HepG2 (cell line): ENCODE results near the gene KCNQ1OT1. TPM values are rescaled to one million over a fixed set of nuclear protein-coding genes. Genes with fewer than 3 reads are reported as not detected.

Experiments
- AGO1 ChIP-seq: fragments of 200-400 bp; formaldehyde crosslinking; IDR thresholded peaks from 2 replicates; pipeline ENCODE4 v1.6.1; 2017; ENCODE audit warnings: mild to moderate bottlenecking, low read depth, low read length, moderate library complexity; ENCODE audit not compliant: poor library complexity, severe bottlenecking
- AGO2 ChIP-seq: fragments of 200-400 bp; formaldehyde crosslinking; optimal IDR thresholded peaks from 2 replicates; pipeline ENCODE3; 2017; ENCODE audit warnings: mild to moderate bottlenecking, low read depth, low read length, moderate library complexity
- BCLAF1 ChIP-seq: fragments of 450-650 bp; IDR thresholded peaks from 2 replicates; pipeline ENCODE4 v1.6.1; 2017; ENCODE audit warnings: mild to moderate bottlenecking
- CBX1 ChIP-seq: IDR thresholded peaks from one replicate; pipeline ENCODE4 v1.6.1; 2016; ENCODE audit warnings: antibody characterized with exemption, low read depth
- CCAR2 ChIP-seq: fragments of 200-400 bp; formaldehyde crosslinking; optimal IDR thresholded peaks from 2 replicates; pipeline ENCODE3; 2018; ENCODE audit warnings: low read depth, mild to moderate bottlenecking, low read length, moderate library complexity
- CSRNP2 ChIP-seq: sonication (generic); formaldehyde crosslinking; conservative IDR thresholded peaks from 2 replicates; pipeline ENCODE4 v1.8.0; 2022; ENCODE audit warnings: low read depth, missing genetic modification reagents
- DDIT3 ChIP-seq: sonication (generic); formaldehyde crosslinking; IDR thresholded peaks from 2 replicates; pipeline ENCODE4 v1.4.0; 2020; ENCODE audit warnings: mild to moderate bottlenecking, missing genetic modification reagents
- DRAP1 ChIP-seq: IDR thresholded peaks from 2 replicates; pipeline ENCODE4 v1.6.1; 2016; ENCODE audit warnings: missing genetic modification reagents, missing compliant biosample characterization
- KDM5B ChIP-seq: sonication (generic); formaldehyde crosslinking; IDR thresholded peaks from 2 replicates; pipeline ENCODE4 v1.4.0; 2020; ENCODE audit warnings: missing genetic modification reagents, mild to moderate bottlenecking, borderline replicate concordance
- MBNL3 ChIP-seq: fragments of 250-450 bp; sonication (Bioruptor Pico); conservative IDR thresholded peaks from 2 replicates; pipeline ENCODE4 v1.8.0; 2022; ENCODE audit warnings: mild to moderate bottlenecking, inconsistent platforms
- MED1 ChIP-seq: sonication (generic); formaldehyde crosslinking; IDR thresholded peaks from 2 replicates; pipeline ENCODE4 v1.4.0; 2020; ENCODE audit warnings: missing genetic modification reagents
- POLR2AphosphoS2 ChIP-seq: IDR thresholded peaks from 2 replicates; pipeline ENCODE4 v1.6.1; 2011; ENCODE audit warnings: low read depth, low read length, improper control_type of control experiment
- PRPF4 ChIP-seq: fragments of 200-400 bp; formaldehyde crosslinking; IDR thresholded peaks from 2 replicates; pipeline ENCODE4 v1.6.1; 2016; ENCODE audit warnings: low read length, low read depth; ENCODE audit not compliant: poor library complexity, severe bottlenecking
- RBM39 ChIP-seq: fragments of 200-400 bp; formaldehyde crosslinking; IDR thresholded peaks from one replicate; pipeline ENCODE4 v1.6.1; 2018; ENCODE audit warnings: antibody characterized with exemption, mild to moderate bottlenecking, low read depth, low read length; ENCODE audit not compliant: poor library complexity, severe bottlenecking
- TEF ChIP-seq: sonication (generic); formaldehyde crosslinking; IDR thresholded peaks from 2 replicates; pipeline ENCODE4 v1.5.0; 2020; ENCODE audit warnings: missing genetic modification reagents
- ZBTB33 ChIP-seq: sonication (generic); formaldehyde crosslinking; IDR thresholded peaks from 2 replicates; pipeline ENCODE4 v1.4.0; 2020; ENCODE audit warnings: missing genetic modification reagents
- ZBTB42 ChIP-seq: sonication (generic); formaldehyde crosslinking; IDR thresholded peaks from 2 replicates; pipeline ENCODE4 v1.5.0; 2020; ENCODE audit warnings: mild to moderate bottlenecking, missing genetic modification reagents
- ZNF253 ChIP-seq: sonication (generic); formaldehyde crosslinking; IDR thresholded peaks from 2 replicates; pipeline ENCODE4 v1.8.0; 2022; ENCODE audit warnings: mild to moderate bottlenecking, missing genetic modification reagents, borderline replicate concordance
- ZNF790 ChIP-seq: sonication (generic); formaldehyde crosslinking; IDR thresholded peaks from 2 replicates; pipeline ENCODE4 v1.8.0; 2022; ENCODE audit warnings: missing genetic modification reagents, mild to moderate bottlenecking, borderline replicate concordance
- ZNF841 ChIP-seq: sonication (generic); formaldehyde crosslinking; IDR thresholded peaks from 2 replicates; pipeline ENCODE4 v1.8.1; 2023; ENCODE audit warnings: missing genetic modification reagents, borderline replicate concordance
- polyA plus RNA-seq, 8 experiments: library from polyadenylated mRNA; depleted of rRNA in 3 of 8; stranded (reverse) in 7 of 8; unstranded in 1 of 8; fragments of >200 nt; fragmentation: Illumina TruSeq in 4 of 8; extraction: Trizol in 4 of 8; gene quantifications; 2 replicates each; pipeline versions ENCODE4 v1.2.1 to v1.2.3, GENCODE V29; 2011 to 2016; ENCODE audit warnings: low read depth in 4 of 8, missing spikeins in 1 of 8, mixed read lengths in 1 of 8; ENCODE audit not compliant: insufficient read depth in 1 of 8
- total RNA-seq, 5 experiments: library from RNA; depleted of rRNA; stranded (reverse); fragments of >200 nt; fragmentation: Illumina TruSeq; extraction: Trizol; gene quantifications; 2 replicates each; pipeline ENCODE4 v1.2.3, GENCODE V29; 2016; ENCODE audit warnings: low read depth in 1 of 5

Gene KCNQ1OT1
- total and polyA plus RNA-seq, 2 of the 13 experiments (the other 11 are each of a cell fraction or from before 2014, with no cell fraction given), result 1.3 to 18.9 TPM

- TF ChIP-seq CBX1, result no peak
- no peak for TF ChIP-seq TEF (CRISPR knock-in tag)
- no peak for TF ChIP-seq ZBTB33 (CRISPR knock-in tag)
- TF ChIP-seq ZNF790, result no peak
- TF ChIP-seq DDIT3 (CRISPR knock-in tag), result no peak
- TF ChIP-seq DRAP1 (CRISPR knock-in tag), result no peak
- TF ChIP-seq ZNF841 (CRISPR knock-in tag), result no peak
- TF ChIP-seq CCAR2, result peak; percentile 20
- no peak for TF ChIP-seq BCLAF1
- no peak for TF ChIP-seq KDM5B
- peak; percentile 99 for TF ChIP-seq AGO2
- TF ChIP-seq PRPF4, result no peak
- TF ChIP-seq ZNF253 (CRISPR knock-in tag), result 0 out of 2 replicates have a peak, but pooled peaks have one; percentile 19
- TF ChIP-seq RBM39, result peak; percentile 80
- no peak for TF ChIP-seq CSRNP2 (CRISPR knock-in tag)
- no peak for TF ChIP-seq ZBTB42
- 0 out of 2 replicates have a peak, but pooled peaks have one; percentile 47 for TF ChIP-seq POLR2AphosphoS2
- TF ChIP-seq MBNL3 (CRISPR knock-in tag), result no peak
- no peak for TF ChIP-seq MED1
- peak; percentile 98 for TF ChIP-seq AGO1
Measured at GRCh38 chr11:2653930-2654739, 45.7 kb downstream of the KCNQ1OT1 start (continued).
